ENCODE measurements around the gene MEGF6.

The MEGF6 gene

GRCh38 chr1:3516911-3517675, 94.2 kb downstream of the MEGF6 start:
- DNase-seq, result no peak

GRCh38 chr1:3516481-3516869, 94.8 kb downstream of the MEGF6 start:
- DNase-seq, result no peak

GRCh38 chr1:3515774-3516480, 95.4 kb downstream of the MEGF6 start:
- peak; percentile 27 for DNase-seq

- no peak for DNase-seq
Measured at GRCh38 chr1:3515272-3515671, 96.0 kb downstream of the MEGF6 start.

- peak; percentile 76 for DNase-seq
Measured at GRCh38 chr1:3514404-3514803, 96.9 kb downstream of the MEGF6 start.

- DNase-seq, result no peak
Measured at GRCh38 chr1:3511856-3512255, 99.5 kb downstream of the MEGF6 start.

GRCh38 chr1:3511306-3511705, 100.0 kb downstream of the MEGF6 start:
- no peak for DNase-seq

GRCh38 chr1:3510956-3511250, 100.4 kb downstream of the MEGF6 start:
- DNase-seq, result no peak

- DNase-seq, result no peak
Measured at GRCh38 chr1:3510136-3510955, 101.0 kb downstream of the MEGF6 start.

- no peak for DNase-seq
Measured at GRCh38 chr1:3509721-3510120, 101.6 kb downstream of the MEGF6 start.

- no peak for DNase-seq
Measured at GRCh38 chr1:3508757-3509415, 102.4 kb downstream of the MEGF6 start.

- no peak for DNase-seq
Measured at GRCh38 chr1:3507636-3508275, 103.6 kb downstream of the MEGF6 start.

GRCh38 chr1:3506943-3507342, 104.4 kb downstream of the MEGF6 start:
- no peak for DNase-seq

GRCh38 chr1:3506041-3506440, 105.3 kb downstream of the MEGF6 start:
- DNase-seq, result no peak

- DNase-seq, result no peak
Measured at GRCh38 chr1:3505161-3505560, 106.1 kb downstream of the MEGF6 start.

GRCh38 chr1:3504822-3505153, 106.5 kb downstream of the MEGF6 start:
- DNase-seq, result peak; percentile 45

GRCh38 chr1:3504151-3504821, 107.0 kb downstream of the MEGF6 start:
- DNase-seq, result no peak

- no peak for DNase-seq
Measured at GRCh38 chr1:3503525-3503886, 107.8 kb downstream of the MEGF6 start.

- no peak for DNase-seq
Measured at GRCh38 chr1:3502641-3503524, 108.4 kb downstream of the MEGF6 start.

- no peak for DNase-seq
Measured at GRCh38 chr1:3501856-3502640, 109.3 kb downstream of the MEGF6 start.

GRCh38 chr1:3501437-3501836, 109.9 kb downstream of the MEGF6 start:
- DNase-seq, result no peak
